ENCODE measurements around the gene VPS41.
"Not testable (repeated sequence)": the region's sequence is repeated elsewhere in the genome, so short reads cannot be mapped to it uniquely, and the experiment has no call there.

VPS41 gene

DNA sequence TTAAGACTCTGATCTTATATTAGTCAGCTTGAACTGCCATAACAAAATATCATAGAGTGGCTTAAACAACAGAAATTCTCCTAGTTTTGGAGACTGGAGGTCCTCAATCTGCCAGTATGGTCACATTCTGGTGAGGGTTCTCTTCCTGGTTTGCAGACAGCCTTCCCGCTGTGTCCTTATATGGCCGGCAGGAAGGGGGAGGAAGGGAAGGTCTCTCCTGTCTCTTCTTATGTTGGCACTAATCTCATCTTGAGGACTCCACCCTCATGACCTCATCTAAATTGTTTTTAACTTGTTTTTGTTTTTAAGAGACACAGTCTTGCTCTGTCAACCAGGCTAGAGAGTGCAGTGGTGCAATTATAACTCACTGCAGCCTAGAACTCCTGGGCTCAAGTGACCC is 53.1 kb downstream of the VPS41 start:
- TF ChIP-seq, protein P1, sequence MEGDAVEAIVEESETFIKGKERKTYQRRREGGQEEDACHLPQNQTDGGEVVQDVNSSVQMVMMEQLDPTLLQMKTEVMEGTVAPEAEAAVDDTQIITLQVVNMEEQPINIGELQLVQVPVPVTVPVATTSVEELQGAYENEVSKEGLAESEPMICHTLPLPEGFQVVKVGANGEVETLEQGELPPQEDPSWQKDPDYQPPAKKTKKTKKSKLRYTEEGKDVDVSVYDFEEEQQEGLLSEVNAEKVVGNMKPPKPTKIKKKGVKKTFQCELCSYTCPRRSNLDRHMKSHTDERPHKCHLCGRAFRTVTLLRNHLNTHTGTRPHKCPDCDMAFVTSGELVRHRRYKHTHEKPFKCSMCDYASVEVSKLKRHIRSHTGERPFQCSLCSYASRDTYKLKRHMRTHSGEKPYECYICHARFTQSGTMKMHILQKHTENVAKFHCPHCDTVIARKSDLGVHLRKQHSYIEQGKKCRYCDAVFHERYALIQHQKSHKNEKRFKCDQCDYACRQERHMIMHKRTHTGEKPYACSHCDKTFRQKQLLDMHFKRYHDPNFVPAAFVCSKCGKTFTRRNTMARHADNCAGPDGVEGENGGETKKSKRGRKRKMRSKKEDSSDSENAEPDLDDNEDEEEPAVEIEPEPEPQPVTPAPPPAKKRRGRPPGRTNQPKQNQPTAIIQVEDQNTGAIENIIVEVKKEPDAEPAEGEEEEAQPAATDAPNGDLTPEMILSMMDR (IDR thresholded peaks at IDR 0.05; ENCODE audit: low read depth, low read length): no peak

DNA sequence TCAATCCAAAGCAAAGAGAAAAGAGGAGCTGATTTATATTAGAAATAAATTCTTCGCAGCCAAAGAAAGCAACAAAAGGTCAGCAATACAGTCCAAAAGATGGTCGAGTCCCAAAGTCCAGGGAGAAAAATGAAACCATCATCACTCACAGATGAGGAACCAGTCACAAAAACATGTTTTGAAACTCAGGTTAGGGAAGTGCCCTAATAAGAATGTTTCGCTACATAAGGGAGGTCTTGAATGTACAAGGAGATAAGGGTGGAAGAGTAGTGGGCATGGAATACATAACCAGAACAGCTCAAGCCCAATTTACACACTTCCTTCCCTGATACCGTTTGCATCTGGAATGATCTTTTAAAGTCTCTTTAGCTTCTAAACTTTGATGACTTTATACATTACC is 53.6 kb downstream of the VPS41 start:
- no peak for DNase-seq (ENCODE audit: extremely low read depth, low read depth)
- TF ChIP-seq, protein P1 (IDR thresholded peaks at IDR 0.05; ENCODE audit: low read depth, low read length): no peak

More for the DNA sequence above, 53.1 kb downstream of the VPS41 start:
- DNase-seq (ENCODE audit: extremely low read depth, low read depth): no peak

DNA sequence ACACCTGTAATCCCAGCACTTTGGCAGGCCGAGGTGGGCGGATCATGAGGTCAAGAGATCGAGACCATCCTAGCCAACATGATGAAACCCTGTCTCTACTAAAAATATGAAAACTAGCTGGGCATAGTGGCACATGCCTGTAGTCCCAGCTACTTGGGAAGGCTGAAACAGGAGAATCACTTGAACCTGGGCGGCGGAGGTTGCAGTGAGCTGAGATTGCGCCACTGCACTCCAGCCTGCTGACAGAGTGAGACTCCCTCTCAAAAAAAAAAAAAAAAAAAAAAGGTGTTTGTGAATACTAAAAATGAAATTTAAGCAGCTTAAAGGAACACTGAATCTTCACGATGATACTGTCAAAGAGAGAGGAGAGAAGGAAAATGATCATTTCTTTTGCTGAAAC is 54.0 kb downstream of the VPS41 start:
- DNase-seq (ENCODE audit: extremely low read depth, low read depth): not testable (repeated sequence)

DNA sequence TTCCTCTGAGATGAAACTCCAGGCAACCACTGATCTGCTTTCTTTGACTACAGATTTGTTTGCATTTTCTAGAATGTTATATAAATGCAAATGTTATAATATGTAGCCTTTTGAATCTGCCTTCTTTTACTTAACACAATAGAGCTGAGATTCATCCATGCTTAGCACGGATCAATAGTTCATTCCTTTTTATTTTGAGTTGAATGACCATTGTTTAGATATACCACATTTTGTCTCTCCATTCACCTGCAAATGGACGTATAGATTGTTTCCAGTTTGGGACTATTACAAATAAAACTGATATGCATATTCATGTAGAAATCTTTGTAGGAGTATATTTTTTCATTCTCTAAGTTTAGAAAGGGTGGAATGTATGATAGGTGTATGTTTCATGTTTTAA is 57.7 kb downstream of the VPS41 start:
- TF ChIP-seq, protein P1 (IDR thresholded peaks at IDR 0.05; ENCODE audit: low read depth, low read length): no peak
- DNase-seq (ENCODE audit: extremely low read depth, low read depth): no peak

DNA sequence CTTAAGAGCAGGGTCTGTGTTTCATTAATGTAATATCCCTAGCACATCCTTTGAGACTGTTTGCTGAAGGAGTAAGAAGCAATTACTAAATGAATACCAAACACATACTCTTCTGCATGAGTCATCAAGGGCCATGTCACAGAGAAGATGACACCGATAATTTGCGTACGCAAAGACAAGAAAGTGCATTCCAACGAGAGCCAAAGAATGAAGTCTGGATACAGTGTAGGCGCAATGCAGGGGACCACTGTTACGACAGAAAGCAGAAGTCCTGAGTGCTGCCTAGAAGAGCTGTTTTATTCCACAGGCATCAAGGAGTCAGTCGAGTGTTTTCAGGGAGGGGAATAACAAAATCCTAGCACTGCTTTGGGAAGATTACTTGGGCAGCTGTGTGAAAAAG is 62.7 kb downstream of the VPS41 start:
- TF ChIP-seq, protein P1 (IDR thresholded peaks at IDR 0.05; ENCODE audit: low read depth, low read length): no peak
- peak; percentile 16 for DNase-seq (ENCODE audit: extremely low read depth, low read depth)

DNA sequence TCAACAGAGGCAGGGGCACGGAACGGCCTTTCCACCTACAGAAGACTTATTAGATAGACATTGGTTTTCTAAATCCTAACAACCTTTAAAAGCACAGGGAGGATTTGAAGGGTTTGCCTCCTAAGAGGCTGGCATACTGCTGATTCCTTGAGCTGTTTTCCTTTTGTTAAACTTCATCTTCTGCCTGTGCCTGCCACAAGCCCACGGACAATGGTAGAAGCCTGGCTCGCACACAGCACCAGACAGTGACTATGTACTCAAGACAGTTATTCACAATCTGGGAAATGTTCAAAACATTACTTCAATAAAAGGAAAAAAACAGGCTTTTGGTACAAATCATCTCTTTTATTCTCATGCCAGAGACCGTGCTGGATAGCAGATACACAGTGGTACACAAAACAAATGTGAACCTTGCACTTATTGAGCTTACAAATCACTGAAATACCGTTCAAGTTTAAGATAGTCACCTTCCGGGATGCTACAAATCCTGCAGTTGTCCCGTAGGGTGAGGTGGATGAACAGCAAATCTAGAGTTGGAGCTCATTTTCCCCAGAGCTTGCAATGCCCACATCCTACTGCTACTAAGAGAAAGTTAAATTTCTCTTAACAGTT is 63.9 kb downstream of the VPS41 start:
- TF ChIP-seq, protein P1 (IDR thresholded peaks at IDR 0.05; ENCODE audit: low read depth, low read length): no peak
- no peak for DNase-seq (ENCODE audit: extremely low read depth, low read depth)

DNA sequence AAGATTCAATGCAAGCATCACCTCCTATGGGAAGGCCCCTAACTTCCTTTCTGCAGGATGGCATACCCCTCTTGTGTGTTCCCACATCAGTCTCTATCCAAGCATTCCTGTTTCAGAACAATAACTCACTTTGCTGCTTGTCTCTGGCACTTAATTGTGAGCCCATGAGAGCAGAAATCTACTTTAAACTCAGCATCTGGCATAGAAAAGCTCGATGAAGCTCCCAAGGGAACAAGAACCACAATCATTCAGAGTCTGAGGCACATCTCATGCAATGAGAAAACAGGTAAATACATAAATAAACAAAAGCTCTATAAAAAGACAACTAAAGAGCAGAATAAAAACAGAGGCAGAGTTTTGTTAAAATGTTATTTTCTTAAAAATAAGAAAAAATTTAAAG is 66.2 kb downstream of the VPS41 start:
- no peak for DNase-seq (ENCODE audit: extremely low read depth, low read depth)
- TF ChIP-seq, protein P1 (IDR thresholded peaks at IDR 0.05; ENCODE audit: low read depth, low read length): no peak
